H1 (cell line): ENCODE results near the gene FCN2. TPM values are rescaled to one million over a fixed set of nuclear protein-coding genes. Genes with fewer than 3 reads are reported as not detected.

Source experiments
- MAX ChIP-seq: IDR thresholded peaks from 2 replicates; pipeline ENCODE4 v1.6.1; 2012; ENCODE audit warnings: inconsistent platforms
- polyA plus RNA-seq, 7 experiments: library from polyadenylated mRNA; depleted of rRNA in 3 of 7; stranded (reverse) in 5 of 7; unstranded in 2 of 7; fragments of >200 nt in 5 of 7; fragments of 200-250 nt in 2 of 7; gene quantifications; 1 replicate in 5 of 7; 2 replicates in 1 of 7; 4 replicates in 1 of 7; pipeline versions ENCODE4 v1.2.1 to v1.2.3, GENCODE V29; 2011 to 2013; ENCODE audit warnings: missing spikeins in 2 of 7, mixed read lengths in 2 of 7
- total RNA-seq: library from RNA; stranded (reverse); fragmentation: NEBNext Ultra II Directional; extraction: Animal tissue kit (Norgen Biotek cat#: 25700); gene quantifications from 2 replicates; pipeline ENCODE4 v1.2.1, GENCODE V29; 2021

The FCN2 gene
- total and polyA plus RNA-seq, 2 of the 8 experiments (the other 6 are each of a cell fraction or from before 2014, with no cell fraction given): not detected

- TF ChIP-seq MAX: no peak
- TF ChIP-seq, all 59 proteins: peak for 0
These were observed 32.1 kb upstream of the FCN2 start (continued) for GRCh38 chr9:134848504-134848903.
